ENCODE measurements around the gene CMTM2.

Gene CMTM2

GRCh38 chr16:66578651-66579531 is at the start of gene CMTM2:
CMTM2 (plus strand) TSS chr16:66579463; CDS start chr16:66579608, 145 bp downstream.
- no peak for DNase-seq

- no peak for DNase-seq
Observed at GRCh38 chr16:66529475-66529874, 49.8 kb upstream of the CMTM2 start.

GRCh38 chr16:66534376-66534799 is 44.9 kb upstream of the CMTM2 start:
- DNase-seq = no peak

- no peak for DNase-seq
Observed at GRCh38 chr16:66536525-66536924, 42.7 kb upstream of the CMTM2 start.

- DNase-seq = no peak
Observed at GRCh38 chr16:66537236-66537635, 42.0 kb upstream of the CMTM2 start.

- DNase-seq = no peak
Observed at GRCh38 chr16:66538910-66539309, 40.4 kb upstream of the CMTM2 start.

GRCh38 chr16:66539623-66540469 is 39.4 kb upstream of the CMTM2 start:
- DNase-seq = no peak

GRCh38 chr16:66541388-66542355 is 37.6 kb upstream of the CMTM2 start:
- no peak for DNase-seq

GRCh38 chr16:66542396-66542795 is 36.9 kb upstream of the CMTM2 start:
- DNase-seq = no peak

GRCh38 chr16:66543541-66543940 is 35.7 kb upstream of the CMTM2 start:
- DNase-seq = no peak

GRCh38 chr16:66544016-66544757 is 35.1 kb upstream of the CMTM2 start:
- DNase-seq = no peak

- DNase-seq = no peak
Observed at GRCh38 chr16:66547101-66547989, 31.9 kb upstream of the CMTM2 start.

GRCh38 chr16:66548068-66548467 is 31.2 kb upstream of the CMTM2 start:
- no peak for DNase-seq

- no peak for DNase-seq
Observed at GRCh38 chr16:66548868-66549267, 30.4 kb upstream of the CMTM2 start.

- DNase-seq = peak; percentile 64
Observed at GRCh38 chr16:66549284-66550131, 29.8 kb upstream of the CMTM2 start, which contains the start of gene TK2. TK2 (minus strand) TSS chr16:66550122; CDS start chr16:66550061, 61 bp downstream.

- no peak for DNase-seq
Observed at GRCh38 chr16:66551348-66551759, 27.9 kb upstream of the CMTM2 start.

- DNase-seq = no peak
Observed at GRCh38 chr16:66551788-66552285, 27.4 kb upstream of the CMTM2 start.

GRCh38 chr16:66552286-66553177 is 26.7 kb upstream of the CMTM2 start, which contains the start of gene CKLF:
CKLF (plus strand) TSS chr16:66552576; CDS start chr16:66552716, 140 bp downstream.
- DNase-seq = peak; percentile 93
